Activated T-cell treated with anti-CD3 and anti-CD28 coated beads, Interleukin-2, amount 50 U/mL, for 72 hours (primary cell): Measurements from ENCODE around the gene CCNG2. TPM values are rescaled to one million over a fixed set of nuclear protein-coding genes. Genes with fewer than 3 reads are reported as not detected.

Experiments
- ATAC-seq, 2 donors: fragments of 150-1000 bp; cut with Tn5 transposase; replicated peaks in 1 of 2; 2 replicates each; pipeline ENCODE4 v1.10.0; 2021; ENCODE audit warnings: moderate library complexity in 2 of 2, mild to moderate bottlenecking in 1 of 2
- DNase-seq, 2 donors: peaks; one replicate each; pipeline ENCODE4 v3.0.0; 2021 to 2022; ENCODE audit warnings: mixed read lengths in 1 of 2
- H3K27ac Mint-ChIP-seq: one replicate; pipeline ENCODE4 v1.8.0; 2022; ENCODE audit warnings: mild to moderate bottlenecking, moderate library complexity, mixed read lengths
- H3K27me3 Mint-ChIP-seq: one replicate; pipeline ENCODE4 v1.8.0; 2022; ENCODE audit warnings: low read depth, mixed read lengths
- H3K36me3 Mint-ChIP-seq, 2 donors: one replicate each; pipeline ENCODE4 v1.8.0; 2022; ENCODE audit warnings: mixed read lengths in 2 of 2, mild to moderate bottlenecking in 1 of 2; ENCODE audit not compliant: insufficient read depth in 2 of 2
- H3K4me1 Mint-ChIP-seq: one replicate; pipeline ENCODE4 v1.8.0; 2022; ENCODE audit warnings: low read depth, mixed read lengths
- H3K4me3 Mint-ChIP-seq, 2 donors: one replicate each; pipeline ENCODE4 v1.8.0; 2022; ENCODE audit warnings: mild to moderate bottlenecking in 2 of 2, mixed read lengths in 2 of 2, moderate library complexity in 2 of 2
- H3K9me3 Mint-ChIP-seq, 2 donors: one replicate each; pipeline ENCODE4 v1.8.0; 2022; ENCODE audit warnings: mixed read lengths in 2 of 2
- total RNA-seq, 2 donors: library from RNA; stranded (reverse); gene quantifications; one replicate each; pipeline ENCODE4 v1.2.3, GENCODE V29; 2022

The CCNG2 gene
- 10 to 100 TPM; 29.6 to 38.5 TPM for total RNA-seq

- H3K9me3 Mint-ChIP-seq, result no peaks in the 10 kb centered on the region
- H3K4me1 Mint-ChIP-seq, result peaks cover 18% of the 10 kb centered on the region
- H3K4me3 Mint-ChIP-seq, result peak within 1 kb of the TSS; percentile 97 to 98
- ATAC-seq, result peak; percentile 53 to 59
- peaks cover 8 to 13% of the 10 kb centered on the region in 2 donors for H3K36me3 Mint-ChIP-seq
- H3K27me3 Mint-ChIP-seq, result no peaks in the 10 kb centered on the region
- peak; percentile 86 to 88 for DNase-seq
- H3K27ac Mint-ChIP-seq, result peak within 1 kb of the TSS; percentile 98
These were observed at the start of gene CCNG2 for GRCh38 chr4:77156912-77157858. CCNG2 (plus strand) TSS chr4:77157207; CDS start chr4:77158533, 1,326 bp downstream.

- ATAC-seq (no peak), DNase-seq (no peak)
- Mint-ChIP-seq H3K4me3 (no peak overlapping the region), H3K36me3 (no peaks in the 10 kb centered on the region), H3K27me3 (peaks cover 7% of the 10 kb centered on the region), H3K4me1 (no peaks in the 10 kb centered on the region), H3K9me3 (no peaks in the 10 kb centered on the region), H3K27ac (no peak overlapping the region)
These were observed 46.3 kb upstream of the CCNG2 start for GRCh38 chr4:77110730-77111129.

- Mint-ChIP-seq H3K36me3 (no peaks in the 10 kb centered on the region), H3K4me1 (no peaks in the 10 kb centered on the region), H3K9me3 (no peaks in the 10 kb centered on the region), H3K27me3 (peaks cover 8% of the 10 kb centered on the region), H3K27ac (no peak overlapping the region), H3K4me3 (no peak overlapping the region)
- ATAC-seq, result no peak
- DNase-seq, result no peak
These were observed 43.9 kb upstream of the CCNG2 start for GRCh38 chr4:77113069-77113468.

- no peak for ATAC-seq
- H3K36me3 Mint-ChIP-seq, result no peaks in the 10 kb centered on the region
- H3K4me1 Mint-ChIP-seq, result no peaks in the 10 kb centered on the region
- peaks cover 8% of the 10 kb centered on the region for H3K27me3 Mint-ChIP-seq
- H3K27ac Mint-ChIP-seq, result no peak overlapping the region
- H3K9me3 Mint-ChIP-seq, result no peaks in the 10 kb centered on the region
- no peak for DNase-seq
- H3K4me3 Mint-ChIP-seq, result no peak overlapping the region
These were observed 39.3 kb upstream of the CCNG2 start for GRCh38 chr4:77117721-77118120.

GRCh38 chr4:77120886-77121508 lies 36.0 kb upstream of the CCNG2 start:
- Mint-ChIP-seq H3K36me3 (no peaks in the 10 kb centered on the region), H3K4me1 (no peaks in the 10 kb centered on the region), H3K9me3 (no peaks in the 10 kb centered on the region), H3K4me3 (no peak overlapping the region), H3K27ac (no peak overlapping the region), H3K27me3 (no peaks in the 10 kb centered on the region)
- DNase-seq (no peak), ATAC-seq (no peak)

GRCh38 chr4:77121736-77122240 lies 35.2 kb upstream of the CCNG2 start:
- no peaks in the 10 kb centered on the region for H3K4me1 Mint-ChIP-seq
- ATAC-seq (no peak), DNase-seq (no peak)
- H3K4me3 Mint-ChIP-seq, result no peak overlapping the region
- no peaks in the 10 kb centered on the region for H3K27me3 Mint-ChIP-seq
- no peaks in the 10 kb centered on the region for H3K36me3 Mint-ChIP-seq
- no peaks in the 10 kb centered on the region for H3K9me3 Mint-ChIP-seq
- H3K27ac Mint-ChIP-seq, result no peak overlapping the region

- ATAC-seq, result no peak
- H3K27ac Mint-ChIP-seq, result no peak overlapping the region
- no peaks in the 10 kb centered on the region for H3K4me1 Mint-ChIP-seq
- H3K36me3 Mint-ChIP-seq, result no peaks in the 10 kb centered on the region
- H3K4me3 Mint-ChIP-seq, result no peak overlapping the region
- no peak for DNase-seq
- H3K9me3 Mint-ChIP-seq, result no peaks in the 10 kb centered on the region
- no peaks in the 10 kb centered on the region for H3K27me3 Mint-ChIP-seq
These were observed 34.4 kb upstream of the CCNG2 start for GRCh38 chr4:77122656-77123055.

- H3K9me3 Mint-ChIP-seq, result no peaks in the 10 kb centered on the region
- ATAC-seq (no peak), DNase-seq (no peak)
- H3K27me3 Mint-ChIP-seq, result no peaks in the 10 kb centered on the region
- H3K36me3 Mint-ChIP-seq, result no peaks in the 10 kb centered on the region
- H3K4me3 Mint-ChIP-seq, result no peak overlapping the region
- H3K27ac Mint-ChIP-seq, result no peak overlapping the region
- H3K4me1 Mint-ChIP-seq, result no peaks in the 10 kb centered on the region
These were observed 33.6 kb upstream of the CCNG2 start for GRCh38 chr4:77123411-77123810.

- H3K4me1 Mint-ChIP-seq, result no peaks in the 10 kb centered on the region
- no peak overlapping the region for H3K27ac Mint-ChIP-seq
- DNase-seq (no peak), ATAC-seq (no peak)
- H3K27me3 Mint-ChIP-seq, result no peaks in the 10 kb centered on the region
- no peak overlapping the region for H3K4me3 Mint-ChIP-seq
- no peaks in the 10 kb centered on the region for H3K36me3 Mint-ChIP-seq
- H3K9me3 Mint-ChIP-seq, result no peaks in the 10 kb centered on the region
These were observed 32.4 kb upstream of the CCNG2 start for GRCh38 chr4:77124576-77124975.

GRCh38 chr4:77125961-77126360 lies 31.0 kb upstream of the CCNG2 start:
- Mint-ChIP-seq H3K4me3 (no peak overlapping the region), H3K4me1 (no peaks in the 10 kb centered on the region), H3K36me3 (no peaks in the 10 kb centered on the region), H3K9me3 (peaks cover 0 to 2% of the 10 kb centered on the region in 2 donors), H3K27me3 (no peaks in the 10 kb centered on the region), H3K27ac (no peak overlapping the region)
- DNase-seq, result no peak
- no peak for ATAC-seq

- DNase-seq (no peak), ATAC-seq (no peak)
- Mint-ChIP-seq H3K36me3 (no peaks in the 10 kb centered on the region), H3K27ac (no peak overlapping the region), H3K4me1 (no peaks in the 10 kb centered on the region), H3K27me3 (no peaks in the 10 kb centered on the region), H3K4me3 (no peak overlapping the region), H3K9me3 (peaks cover 0 to 2% of the 10 kb centered on the region in 2 donors)
These were observed 30.2 kb upstream of the CCNG2 start for GRCh38 chr4:77126809-77127208.

GRCh38 chr4:77127215-77127614 lies 29.8 kb upstream of the CCNG2 start:
- no peaks in the 10 kb centered on the region for H3K36me3 Mint-ChIP-seq
- no peak for ATAC-seq

GRCh38 chr4:77127837-77128621 lies 29.0 kb upstream of the CCNG2 start:
- DNase-seq (no peak), ATAC-seq (no peak)
- Mint-ChIP-seq H3K36me3 (no peaks in the 10 kb centered on the region), H3K4me1 (no peaks in the 10 kb centered on the region), H3K27me3 (no peaks in the 10 kb centered on the region), H3K27ac (no peak overlapping the region), H3K9me3 (peaks cover 0 to 2% of the 10 kb centered on the region in 2 donors), H3K4me3 (no peak overlapping the region)

More at GRCh38 chr4:77127215-77127614, 29.8 kb upstream of the CCNG2 start:
- H3K9me3 Mint-ChIP-seq, result peaks cover 0 to 2% of the 10 kb centered on the region in 2 donors
- no peak overlapping the region for H3K27ac Mint-ChIP-seq
- no peak overlapping the region for H3K4me3 Mint-ChIP-seq
- no peak for DNase-seq
- H3K4me1 Mint-ChIP-seq, result no peaks in the 10 kb centered on the region
- no peaks in the 10 kb centered on the region for H3K27me3 Mint-ChIP-seq
